K562 (cell line): ENCODE measurements around the gene COX7B. TPM values are rescaled to one million over a fixed set of nuclear protein-coding genes. Genes with fewer than 3 reads are reported as not detected.

ENCODE experiments used
- ATF1 ChIP-seq, 2 experiments: fragments of 450-650 bp in 1 of 2; IDR thresholded peaks; 2 replicates each; pipeline ENCODE4 v1.6.1; 2016; ENCODE audit warnings: missing compliant biosample characterization in 1 of 2, missing genetic modification characterization in 1 of 2
- ATF2 ChIP-seq: sonication (generic); formaldehyde crosslinking; IDR thresholded peaks from 2 replicates; pipeline ENCODE4 v1.8.1; 2022; ENCODE audit warnings: missing genetic modification reagents
- CEBPB ChIP-seq: fragments of 450-650 bp; IDR thresholded peaks from 2 replicates; pipeline ENCODE4 v1.6.1; 2016; ENCODE audit warnings: missing genetic modification characterization, missing compliant biosample characterization
- CXXC5 ChIP-seq: fragments of 250-450 bp; sonication (Bioruptor Pico); IDR thresholded peaks from 2 replicates; pipeline ENCODE4 v1.8.0; 2022; ENCODE audit warnings: inconsistent platforms, mild to moderate bottlenecking, moderate library complexity
- HBP1 ChIP-seq: fragments of 450-650 bp; formaldehyde crosslinking; IDR thresholded peaks from 2 replicates; pipeline ENCODE4 v1.4.0; 2022; ENCODE audit warnings: missing genetic modification characterization
- LCOR ChIP-seq: sonication (generic); formaldehyde crosslinking; IDR thresholded peaks from 2 replicates; pipeline ENCODE4 v1.8.0; 2022; ENCODE audit warnings: mild to moderate bottlenecking, missing genetic modification reagents
- NFYB ChIP-seq: IDR thresholded peaks from 2 replicates; pipeline ENCODE4 v1.6.1; 2011; ENCODE audit warnings: mild to moderate bottlenecking, moderate library complexity; ENCODE audit not compliant: insufficient read length; ENCODE audit errors: extremely low read depth
- PHF8 ChIP-seq: fragments of 200-600 bp; sonication (generic); IDR thresholded peaks from 2 replicates; pipeline ENCODE4 v1.6.1; 2012; ENCODE audit warnings: mixed run types, mild to moderate bottlenecking, inconsistent platforms, low read length, moderate library complexity, borderline replicate concordance
- PML ChIP-seq: IDR thresholded peaks from 2 replicates; pipeline ENCODE4 v1.6.1; 2012; ENCODE audit warnings: low read length, inconsistent platforms
- USF1 ChIP-seq: sonication (generic); formaldehyde crosslinking; IDR thresholded peaks from 2 replicates; pipeline ENCODE4 v1.9.0; 2022; ENCODE audit warnings: mild to moderate bottlenecking, missing genetic modification reagents
- ZBTB12 ChIP-seq: fragments of 250-450 bp; sonication (Bioruptor Pico); IDR thresholded peaks from 2 replicates; pipeline ENCODE4 v1.4.0; 2020
- ZNF408 ChIP-seq: fragments of 250-450 bp; sonication (Bioruptor Pico); IDR thresholded peaks from 2 replicates; pipeline ENCODE4 v1.4.0; 2020; ENCODE audit warnings: low read depth, mild to moderate bottlenecking, moderate library complexity
- ZNF445 ChIP-seq: fragments of 250-450 bp; sonication (Bioruptor Pico); IDR thresholded peaks from 2 replicates; pipeline ENCODE4 v1.4.0; 2020; ENCODE audit warnings: low read depth, mild to moderate bottlenecking, moderate library complexity
- polyA plus RNA-seq, 8 experiments: library from polyadenylated mRNA; depleted of rRNA in 4 of 8; stranded (reverse) in 5 of 8; unstranded in 3 of 8; fragments of >200 nt; fragmentation: Nextera tagmentation in 2 of 8; fragmentation: Illumina TruSeq in 1 of 8; extraction: Ambion mirVana in 2 of 8; extraction: Trizol in 1 of 8; gene quantifications; 2 replicates each; pipeline versions ENCODE4 v1.2.1 to v1.2.3, GENCODE V29; 2011 to 2014; ENCODE audit warnings: inconsistent platforms in 1 of 8, missing spikeins in 1 of 8
- total RNA-seq, 7 experiments: library from RNA; depleted of rRNA in 6 of 7; stranded (reverse); fragments of >200 nt in 6 of 7; fragmentation: Illumina TruSeq in 2 of 7; extraction: Trizol in 2 of 7; gene quantifications; 2 replicates each; pipeline versions ENCODE4 v1.2.1 to v1.2.3, GENCODE V29; 2011 to 2021; ENCODE audit warnings: low replicate concordance in 1 of 7
- TF ChIP-seq, protein P1 (sequence below), 2 experiments: fragments of 450-650 bp; IDR thresholded peaks; 2 replicates each; pipeline ENCODE4 v1.6.1; 2018; ENCODE audit warnings: mild to moderate bottlenecking in 2 of 2, low read depth in 1 of 2; ENCODE audit not compliant: partially characterized antibody in 2 of 2

Gene COX7B
- total and polyA plus RNA-seq, 9 of the 15 experiments (the other 6 are each of a cell fraction or from before 2014, with no cell fraction given) = 549 to 2,891 (median 1,307) TPM

- TF ChIP-seq ZNF408 (CRISPR knock-in tag) (no peak), USF1 (no peak), NFYB (peak; percentile 37), HBP1 (CRISPR knock-in tag) (no peak), CXXC5 (peak; percentile 49; the same call in 1 of the 2 replicates), ZNF445 (CRISPR knock-in tag) (no peak), ZBTB12 (peak; percentile 45), CEBPB (peak; percentile 87), LCOR (CRISPR knock-in tag) (peak; percentile 34; the same call in 1 of the 2 replicates), ATF2 (CRISPR knock-in tag) (no peak), PML (peak; percentile 63; the same call in 1 of the 2 replicates), ATF1 (CRISPR knock-in tag; IDR thresholded peaks at IDR 0.05) (peak; percentile 29; the same call in 1 of the 2 replicates), ATF1 (tag; IDR thresholded peaks at IDR 0.05) (peak; percentile 96), PHF8 (peak; percentile 71; the same call in 1 of the 2 replicates)
- TF ChIP-seq, protein P1, sequence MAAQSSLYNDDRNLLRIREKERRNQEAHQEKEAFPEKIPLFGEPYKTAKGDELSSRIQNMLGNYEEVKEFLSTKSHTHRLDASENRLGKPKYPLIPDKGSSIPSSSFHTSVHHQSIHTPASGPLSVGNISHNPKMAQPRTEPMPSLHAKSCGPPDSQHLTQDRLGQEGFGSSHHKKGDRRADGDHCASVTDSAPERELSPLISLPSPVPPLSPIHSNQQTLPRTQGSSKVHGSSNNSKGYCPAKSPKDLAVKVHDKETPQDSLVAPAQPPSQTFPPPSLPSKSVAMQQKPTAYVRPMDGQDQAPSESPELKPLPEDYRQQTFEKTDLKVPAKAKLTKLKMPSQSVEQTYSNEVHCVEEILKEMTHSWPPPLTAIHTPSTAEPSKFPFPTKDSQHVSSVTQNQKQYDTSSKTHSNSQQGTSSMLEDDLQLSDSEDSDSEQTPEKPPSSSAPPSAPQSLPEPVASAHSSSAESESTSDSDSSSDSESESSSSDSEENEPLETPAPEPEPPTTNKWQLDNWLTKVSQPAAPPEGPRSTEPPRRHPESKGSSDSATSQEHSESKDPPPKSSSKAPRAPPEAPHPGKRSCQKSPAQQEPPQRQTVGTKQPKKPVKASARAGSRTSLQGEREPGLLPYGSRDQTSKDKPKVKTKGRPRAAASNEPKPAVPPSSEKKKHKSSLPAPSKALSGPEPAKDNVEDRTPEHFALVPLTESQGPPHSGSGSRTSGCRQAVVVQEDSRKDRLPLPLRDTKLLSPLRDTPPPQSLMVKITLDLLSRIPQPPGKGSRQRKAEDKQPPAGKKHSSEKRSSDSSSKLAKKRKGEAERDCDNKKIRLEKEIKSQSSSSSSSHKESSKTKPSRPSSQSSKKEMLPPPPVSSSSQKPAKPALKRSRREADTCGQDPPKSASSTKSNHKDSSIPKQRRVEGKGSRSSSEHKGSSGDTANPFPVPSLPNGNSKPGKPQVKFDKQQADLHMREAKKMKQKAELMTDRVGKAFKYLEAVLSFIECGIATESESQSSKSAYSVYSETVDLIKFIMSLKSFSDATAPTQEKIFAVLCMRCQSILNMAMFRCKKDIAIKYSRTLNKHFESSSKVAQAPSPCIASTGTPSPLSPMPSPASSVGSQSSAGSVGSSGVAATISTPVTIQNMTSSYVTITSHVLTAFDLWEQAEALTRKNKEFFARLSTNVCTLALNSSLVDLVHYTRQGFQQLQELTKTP (IDR thresholded peaks at IDR 0.05; ENCODE audit: low read depth in 1 of 2, partially characterized antibody in 2 of 2) = no peak
Observed at GRCh38 chrX:77894921-77895886, 4.1 kb upstream of the COX7B start, which contains the start of gene MAGT1 (continued).
